DOHH2 (cell line): ENCODE results near the gene FRMPD1.

Experiments used
- H3F3A ChIP-seq: fragments of 200-600 bp; sonication (generic), shearing (Covaris generic); 2 replicates; pipeline ENCODE4 v1.6.0; 2016; ENCODE audit warnings: antibody characterized with exemption, mild to moderate bottlenecking; ENCODE audit not compliant: control insufficient read depth, insufficient read depth
- H3K27ac ChIP-seq: fragments of 200-600 bp; sonication (generic); 2 replicates; pipeline ENCODE4 v1.5.1; 2014; ENCODE audit warnings: low read depth, mild to moderate bottlenecking, low read length, moderate library complexity
- H3K27me3 ChIP-seq: fragments of 200-600 bp; sonication (generic); 2 replicates; pipeline ENCODE4 v1.6.1; 2014; ENCODE audit warnings: mild to moderate bottlenecking, low read length, mixed read lengths; ENCODE audit not compliant: control insufficient read depth
- H3K36me3 ChIP-seq: fragments of 200-600 bp; sonication (generic); 2 replicates; pipeline ENCODE4 v1.6.1; 2014; ENCODE audit warnings: mild to moderate bottlenecking, low read length, moderate library complexity, mixed read lengths; ENCODE audit not compliant: control insufficient read depth
- H3K4me1 ChIP-seq: fragments of 200-600 bp; sonication (generic); 2 replicates; pipeline ENCODE4 v1.6.1; 2014; ENCODE audit warnings: mild to moderate bottlenecking, low read length, mixed read lengths; ENCODE audit not compliant: control insufficient read depth
- H3K4me2 ChIP-seq: fragments of 200-600 bp; sonication (generic); 2 replicates; pipeline ENCODE4 v1.6.0; 2014; ENCODE audit warnings: mild to moderate bottlenecking, low read length, moderate library complexity
- H3K4me3 ChIP-seq: fragments of 200-600 bp; sonication (generic); 2 replicates; pipeline ENCODE4 v1.5.1; 2014; ENCODE audit warnings: mild to moderate bottlenecking, low read length, mixed read lengths
- H3K79me2 ChIP-seq: fragments of 200-600 bp; sonication (generic); 2 replicates; pipeline ENCODE4 v1.6.1; 2014; ENCODE audit warnings: mild to moderate bottlenecking, low read length, mixed read lengths; ENCODE audit not compliant: control insufficient read depth
- H3K9me2 ChIP-seq: fragments of 200-600 bp; sonication (generic); replicated peaks from 2 replicates; pipeline ENCODE4 v1.6.1; 2014; ENCODE audit warnings: mild to moderate bottlenecking, low read length, mixed read lengths; ENCODE audit not compliant: control insufficient read depth
- H3K9me3 ChIP-seq: fragments of 200-600 bp; sonication (generic); 2 replicates; pipeline ENCODE4 v1.6.1; 2014; ENCODE audit warnings: antibody characterized with exemption, low read length, mixed read lengths; ENCODE audit not compliant: control insufficient read depth, insufficient read depth
- H4K20me1 ChIP-seq: fragments of 200-600 bp; sonication (generic); 2 replicates; pipeline ENCODE4 v1.6.0; 2014; ENCODE audit warnings: low read depth, mild to moderate bottlenecking, antibody characterized with exemption, low read length, moderate library complexity; ENCODE audit not compliant: control insufficient read depth, insufficient read depth
- CTCF ChIP-seq: fragments of 200-600 bp; sonication (generic); IDR thresholded peaks from one replicate; pipeline ENCODE4 v1.5.1; 2014; ENCODE audit warnings: antibody characterized with exemption, mild to moderate bottlenecking, low read depth, low read length; ENCODE audit not compliant: poor library complexity, severe bottlenecking
- EZH2phosphoT487 ChIP-seq: fragments of 200-600 bp; sonication (generic); IDR thresholded peaks from 2 replicates; pipeline ENCODE4 v1.6.1; 2017; ENCODE audit warnings: borderline replicate concordance, mild to moderate bottlenecking, antibody characterized with exemption, low read length, moderate library complexity, mixed read lengths

The FRMPD1 gene

GRCh38 chr9:37619806-37620205 is 30.9 kb upstream of the FRMPD1 start:
- no peaks in the 10 kb centered on the region for H3F3A ChIP-seq
- H3K9me2 ChIP-seq = no peaks in the 10 kb centered on the region
- H3K79me2 ChIP-seq = no peaks in the 10 kb centered on the region
- TF ChIP-seq EZH2phosphoT487 = no peak
- TF ChIP-seq CTCF = no peak
- H3K4me2 ChIP-seq = no peak overlapping the region
- H3K9me3 ChIP-seq = no peaks in the 10 kb centered on the region
- no peaks in the 10 kb centered on the region for H3K36me3 ChIP-seq
- H3K4me1 ChIP-seq = no peaks in the 10 kb centered on the region; the same call in 1 of the 2 replicates
- H4K20me1 ChIP-seq = no peaks in the 10 kb centered on the region
- H3K27ac ChIP-seq = no peak overlapping the region
- no peak overlapping the region for H3K4me3 ChIP-seq
- H3K27me3 ChIP-seq = no peaks in the 10 kb centered on the region

- H3K27me3 ChIP-seq = no peaks in the 10 kb centered on the region
- H3K4me3 ChIP-seq = no peak overlapping the region
- peaks cover 4% of the 10 kb centered on the region; the same call in 1 of the 2 replicates for H3K4me1 ChIP-seq
- no peaks in the 10 kb centered on the region for H3K9me2 ChIP-seq
- no peaks in the 10 kb centered on the region for H3F3A ChIP-seq
- H3K27ac ChIP-seq = no peak overlapping the region
- no peaks in the 10 kb centered on the region for H3K79me2 ChIP-seq
- H4K20me1 ChIP-seq = no peaks in the 10 kb centered on the region
- TF ChIP-seq CTCF = no peak
- TF ChIP-seq EZH2phosphoT487 = no peak
- H3K36me3 ChIP-seq = no peaks in the 10 kb centered on the region
- H3K4me2 ChIP-seq = no peak overlapping the region
- no peaks in the 10 kb centered on the region for H3K9me3 ChIP-seq
Observed at GRCh38 chr9:37620396-37620795, 30.4 kb upstream of the FRMPD1 start.

DNA sequence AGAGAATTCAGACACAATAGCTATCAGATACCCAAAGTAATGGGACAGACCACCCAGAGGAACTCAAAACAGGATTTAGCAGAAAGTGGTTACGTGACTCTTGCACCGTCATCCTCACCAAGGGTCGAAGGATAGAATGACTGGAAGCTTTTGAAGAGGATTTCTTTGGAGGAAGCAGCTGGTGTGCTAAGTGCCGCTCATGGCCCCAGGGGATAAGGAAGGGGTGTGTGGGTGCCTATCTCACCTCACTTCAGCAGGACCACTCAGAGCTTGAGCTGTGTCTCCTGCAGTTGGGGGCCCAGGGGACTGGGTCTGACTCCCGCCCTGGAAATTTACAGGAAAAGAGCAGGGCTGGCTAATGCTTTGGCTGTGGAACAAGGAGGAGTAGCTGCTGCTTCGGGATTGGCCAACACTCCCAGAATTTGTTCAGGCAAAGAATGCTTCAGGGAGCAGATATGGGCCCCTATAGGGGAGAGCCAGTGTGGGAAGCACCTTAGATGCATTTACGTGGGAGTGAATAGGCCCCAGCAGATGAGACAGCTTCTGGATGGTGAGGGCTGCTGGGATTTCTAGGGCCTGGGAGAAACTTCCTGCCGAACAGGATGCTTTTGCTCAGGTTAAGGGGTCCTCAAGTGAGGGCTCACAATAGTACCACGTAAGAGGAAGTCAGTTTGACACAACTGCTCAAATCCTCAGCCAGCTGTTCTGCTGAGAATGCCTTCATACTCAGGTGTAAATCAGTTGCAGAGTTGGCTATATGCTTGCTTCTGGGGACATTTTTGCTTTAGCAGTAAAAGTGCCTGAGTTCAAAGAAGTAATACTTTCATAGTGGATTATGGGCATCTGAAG is 29.3 kb upstream of the FRMPD1 start:
- Histone ChIP-seq H3K27me3 (no peaks in the 10 kb centered on the region), H3K4me2 (no peak overlapping the region), H3K4me1 (peaks cover 4% of the 10 kb centered on the region; the same call in 1 of the 2 replicates), H3K4me3 (no peak overlapping the region), H3K9me2 (no peaks in the 10 kb centered on the region), H3K9me3 (no peaks in the 10 kb centered on the region), H3F3A (no peaks in the 10 kb centered on the region), H3K36me3 (no peaks in the 10 kb centered on the region), H3K79me2 (no peaks in the 10 kb centered on the region), H3K27ac (no peak overlapping the region), H4K20me1 (no peaks in the 10 kb centered on the region)
- TF ChIP-seq EZH2phosphoT487 (no peak), CTCF (no peak)
